ENCODE data around the gene LONP2.
"Not testable (repeated sequence)": the region's sequence is repeated elsewhere in the genome, so short reads cannot be mapped to it uniquely, and the experiment has no call there.

Gene LONP2

DNA sequence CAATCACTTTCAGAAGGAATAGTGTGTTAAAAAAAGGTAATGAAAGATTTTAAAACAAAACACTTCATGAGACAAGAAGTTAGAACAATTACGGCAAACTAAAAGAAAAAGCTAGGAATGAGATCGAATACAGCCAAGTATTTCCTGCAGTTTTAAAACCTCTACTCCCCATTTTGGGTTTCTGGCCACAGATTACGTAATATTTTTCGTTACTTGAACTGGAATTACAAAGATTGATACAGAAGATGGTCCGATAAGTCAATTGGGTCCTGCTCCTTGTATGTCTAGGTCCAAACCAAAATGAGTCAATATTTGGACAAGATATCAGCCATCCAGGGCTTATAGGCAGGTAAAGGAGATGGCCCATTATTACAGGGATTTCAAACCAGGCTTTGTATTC is 88.9 kb downstream of the LONP2 start:
- DNase-seq (ENCODE audit: low read depth, low spot score) = no peak

GRCh38 chr16:48334325-48334724 is 90.2 kb downstream of the LONP2 start:
- no peak for DNase-seq (ENCODE audit: low read depth, low spot score)

DNA sequence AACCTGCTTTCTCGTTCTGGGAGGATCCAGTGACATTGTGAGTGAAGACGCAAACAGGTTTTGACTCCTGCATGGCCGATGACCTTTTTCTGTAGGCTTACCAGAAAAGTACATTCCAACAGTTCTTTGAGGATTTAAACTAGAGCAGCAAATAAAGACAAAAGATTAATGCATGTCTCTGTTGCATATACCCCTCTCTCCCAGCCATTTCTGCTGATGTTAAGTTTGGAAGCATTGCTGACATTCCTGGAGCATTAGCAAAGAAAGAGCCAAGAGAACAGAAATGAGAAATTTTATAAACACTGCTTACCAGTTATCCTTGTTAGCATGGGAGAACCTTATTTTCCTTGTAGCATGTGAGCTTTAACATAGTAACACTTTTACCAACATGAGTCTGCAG is 91.9 kb downstream of the LONP2 start:
- DNase-seq (ENCODE audit: low read depth, low spot score) = no peak

DNA sequence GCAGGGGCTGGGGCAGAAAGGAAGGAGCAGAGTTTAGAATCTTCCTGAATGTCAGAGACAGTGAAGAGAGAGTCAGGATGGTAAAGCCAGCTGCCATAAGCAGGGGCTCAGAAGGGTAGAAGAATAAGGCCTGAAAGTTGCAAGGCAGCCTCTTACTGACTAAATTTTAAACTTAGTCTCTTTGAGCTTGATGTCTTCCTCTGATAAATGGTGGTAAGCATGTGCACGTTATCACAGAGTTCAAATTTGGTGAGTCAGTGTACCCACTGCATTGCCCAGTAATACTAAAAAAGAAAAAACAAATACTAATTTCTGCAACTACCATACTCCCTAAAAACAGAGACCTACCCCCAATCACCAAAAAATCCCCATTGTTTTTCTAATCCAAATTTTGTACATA is 96.0 kb downstream of the LONP2 start:
- no peak for DNase-seq (ENCODE audit: low read depth, low spot score)

GRCh38 chr16:48342591-48342990 is 98.5 kb downstream of the LONP2 start:
- no peak for DNase-seq (ENCODE audit: low read depth, low spot score)

- DNase-seq (ENCODE audit: low read depth, low spot score) = no peak
Observed at GRCh38 chr16:48347191-48347865, 103.2 kb downstream of the LONP2 start.

DNA sequence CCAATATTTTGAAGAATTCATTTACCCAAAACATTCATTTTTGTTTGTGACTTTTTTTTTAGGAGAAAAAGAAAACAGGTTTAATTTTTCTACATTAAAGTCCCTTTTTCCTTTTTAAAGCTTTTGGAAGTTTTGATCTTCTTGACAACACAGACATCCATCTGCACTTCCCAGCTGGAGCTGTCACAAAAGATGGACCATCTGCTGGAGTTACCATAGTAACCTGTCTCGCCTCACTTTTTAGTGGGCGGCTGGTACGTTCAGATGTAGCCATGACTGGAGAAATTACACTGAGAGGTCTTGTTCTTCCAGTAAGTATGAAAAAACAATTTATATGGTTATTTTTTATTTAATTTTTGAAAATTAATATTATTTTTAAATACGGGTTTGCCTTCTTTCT is 103.9 kb downstream of the LONP2 start:
- no peak for DNase-seq (ENCODE audit: low read depth, low spot score)

DNA sequence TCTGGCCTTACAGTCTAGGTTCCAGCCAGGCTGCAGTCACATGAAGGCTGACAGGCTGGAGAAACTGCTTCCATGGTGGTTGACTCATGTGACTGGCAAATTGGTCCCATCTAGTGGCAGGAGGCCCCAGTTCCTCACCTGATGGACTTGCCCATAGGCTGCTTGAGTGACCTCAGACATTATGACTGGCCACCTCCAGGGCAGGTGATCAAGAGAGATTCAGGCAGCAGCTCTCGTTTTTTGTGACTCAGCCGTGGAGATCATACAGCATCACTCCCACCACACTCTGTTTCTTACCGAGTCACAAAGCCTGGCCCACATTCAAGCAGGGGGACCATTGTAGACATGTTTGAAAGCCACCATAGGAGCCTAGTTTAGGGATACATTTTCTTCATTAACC is 106.6 kb downstream of the LONP2 start:
- DNase-seq (ENCODE audit: low read depth, low spot score) = no peak

GRCh38 chr16:48352648-48353390 is 108.7 kb downstream of the LONP2 start:
- no peak for DNase-seq (ENCODE audit: low read depth, low spot score)

- peak; percentile 71 for DNase-seq (ENCODE audit: low read depth, low spot score)
Observed at GRCh38 chr16:48353565-48354163, 109.6 kb downstream of the LONP2 start.

DNA sequence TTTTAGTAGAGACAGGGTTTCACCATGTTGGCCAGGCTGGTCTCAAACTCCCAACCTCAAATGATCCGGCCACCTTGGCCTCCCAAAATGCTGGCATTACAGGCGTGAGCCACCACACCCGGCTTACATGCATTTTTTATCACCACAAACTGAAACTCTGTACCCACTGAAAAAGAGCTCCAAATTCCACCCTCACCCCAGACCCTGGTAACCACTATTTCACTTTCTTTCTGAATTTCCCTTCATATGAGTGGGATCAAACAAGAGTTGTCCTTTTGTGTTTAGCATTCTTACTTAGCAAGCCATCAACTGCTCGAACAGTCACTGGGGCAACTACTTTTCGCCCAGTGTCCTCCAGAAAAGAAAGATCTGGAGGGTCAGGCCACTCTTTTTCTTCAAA is 110.3 kb downstream of the LONP2 start:
- DNase-seq (ENCODE audit: low read depth, low spot score) = not testable (repeated sequence)

DNA sequence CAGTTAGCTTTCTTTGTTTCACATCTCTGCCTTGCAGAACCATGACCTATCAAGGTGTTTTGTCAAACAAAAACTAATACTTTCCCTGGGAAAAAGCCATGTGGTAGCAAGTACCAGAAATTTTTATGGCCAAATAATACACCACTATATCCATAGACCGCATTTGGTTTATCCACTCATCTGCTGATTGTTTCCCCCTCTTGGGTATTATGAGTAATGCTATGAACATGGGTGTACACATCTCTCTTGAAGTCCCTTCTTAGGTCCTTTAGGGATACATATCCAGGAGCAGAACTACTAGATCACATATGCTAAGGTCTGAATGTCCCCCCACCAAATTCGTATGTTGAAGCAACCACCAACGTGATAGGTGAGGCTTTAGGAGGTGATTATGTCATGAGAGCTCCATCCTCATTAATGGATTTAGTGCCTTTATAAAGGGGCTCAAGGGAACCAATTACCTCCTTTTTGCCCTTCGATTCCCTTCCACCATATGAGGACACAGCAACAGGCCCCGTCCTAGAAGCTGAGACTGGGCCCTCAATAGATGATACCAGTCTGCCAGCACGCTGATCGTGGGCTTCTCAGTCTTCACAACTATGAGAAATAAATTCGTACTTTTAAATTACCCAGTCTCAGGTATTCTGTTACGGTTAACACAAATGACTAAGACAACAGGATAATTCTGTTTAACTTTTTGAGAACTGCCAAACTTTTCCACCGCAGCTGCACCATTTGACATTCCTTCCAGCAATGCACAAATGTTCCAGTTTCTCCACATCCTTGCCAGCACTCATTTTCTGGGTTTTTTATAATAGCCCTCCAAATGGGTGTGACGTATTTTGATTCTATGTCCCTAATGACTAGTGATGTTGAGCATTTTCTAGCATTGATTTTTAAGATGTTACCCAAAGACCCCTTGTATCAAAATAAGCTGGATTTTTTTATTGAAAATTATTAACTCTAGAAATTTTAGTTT is 111.1 kb downstream of the LONP2 start:
- no peak for DNase-seq (ENCODE audit: low read depth, low spot score)

DNA sequence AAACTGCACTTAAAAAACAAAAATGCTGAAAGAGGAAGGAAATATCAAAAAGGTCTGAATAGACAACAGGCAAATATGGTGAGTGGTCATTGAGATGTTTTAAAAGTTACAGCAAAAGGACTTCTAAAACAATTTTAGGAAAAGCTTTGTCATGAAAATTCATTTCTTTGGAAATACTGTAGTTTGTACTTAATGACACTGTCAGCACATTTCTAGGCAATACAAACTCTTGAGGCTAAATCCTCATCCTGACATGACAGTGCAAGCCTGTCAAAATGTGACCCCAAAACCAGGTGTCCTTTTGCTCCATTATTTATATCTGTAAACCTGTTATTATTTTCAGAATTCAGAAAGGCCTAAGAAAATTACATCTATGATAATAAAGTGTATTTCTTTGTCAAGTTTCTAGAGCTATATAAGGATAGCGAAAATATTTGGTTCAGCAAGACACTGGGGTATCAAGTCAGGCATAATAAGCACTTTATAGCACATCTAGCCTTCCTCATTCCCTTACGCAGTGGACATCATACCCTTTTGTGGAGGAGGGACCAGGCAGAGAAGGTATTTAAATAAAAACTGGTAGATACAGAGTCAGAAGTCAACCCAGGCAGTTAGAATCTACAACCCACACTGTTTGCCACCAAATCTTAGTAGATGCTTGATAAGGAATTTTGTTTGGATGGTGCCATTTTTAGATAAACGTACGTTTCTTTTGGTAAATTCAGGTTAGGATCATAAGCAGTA is 112.7 kb downstream of the LONP2 start:
- DNase-seq (ENCODE audit: low read depth, low spot score) = no peak

DNA sequence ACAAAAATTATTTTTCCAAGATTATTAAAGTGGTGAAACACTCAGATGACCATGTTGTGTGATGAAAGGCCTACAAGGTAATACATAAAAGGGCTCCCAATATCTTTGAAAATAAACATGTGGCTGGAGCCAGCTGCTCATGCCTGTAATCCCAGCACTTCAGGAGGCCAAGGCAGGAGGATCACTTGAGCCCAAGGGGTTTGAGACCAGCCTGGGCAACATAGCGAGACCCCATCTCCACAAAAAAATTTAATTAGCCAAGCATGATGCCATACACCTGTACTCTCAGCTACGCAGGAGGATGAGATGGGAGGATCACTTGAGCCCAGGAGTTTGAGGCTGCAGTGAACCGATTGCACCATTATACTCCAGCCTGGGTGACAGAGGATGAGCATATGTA is 114.3 kb downstream of the LONP2 start:
- no peak for DNase-seq (ENCODE audit: low read depth, low spot score)

DNA sequence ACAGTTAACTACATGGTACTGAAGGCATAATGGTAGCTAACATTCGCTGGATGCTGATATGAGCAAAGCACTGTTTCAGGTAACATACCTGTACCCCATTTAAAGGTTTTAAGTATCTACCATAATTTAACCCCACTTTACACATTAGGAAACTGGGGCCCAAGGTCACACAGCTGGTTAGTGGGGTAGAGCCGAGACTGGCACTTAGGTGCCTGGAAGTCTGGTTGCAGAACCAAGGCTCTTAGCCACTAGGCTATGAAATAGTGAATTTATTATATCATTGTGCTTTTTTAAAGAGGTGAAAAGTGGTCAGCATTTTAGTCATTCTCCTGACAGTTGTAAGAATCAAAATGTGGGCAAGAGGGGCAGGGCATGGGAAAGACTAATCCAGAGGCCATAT is 115.9 kb downstream of the LONP2 start:
- no peak for DNase-seq (ENCODE audit: low read depth, low spot score)

DNA sequence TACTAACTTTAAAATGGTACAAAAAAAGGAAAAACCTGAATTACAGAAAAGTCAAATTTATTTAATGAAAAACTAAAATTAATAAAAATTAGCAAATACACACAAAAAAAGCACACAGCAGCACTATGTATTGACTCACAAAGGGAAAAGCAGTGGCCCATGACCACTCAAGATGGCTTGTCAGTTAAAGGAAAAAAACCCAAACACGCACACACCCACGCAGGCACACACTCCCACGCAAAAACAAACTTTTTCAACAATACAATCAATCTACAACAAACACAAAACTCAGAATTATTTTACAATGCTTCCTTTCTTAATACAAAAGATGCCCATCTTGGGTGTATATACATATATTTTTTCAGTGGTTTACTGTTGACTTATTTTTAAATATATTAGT is 116.9 kb downstream of the LONP2 start:
- DNase-seq (ENCODE audit: low read depth, low spot score) = no peak

- DNase-seq (ENCODE audit: low read depth, low spot score) = no peak
Observed at GRCh38 chr16:48361540-48362144, 117.5 kb downstream of the LONP2 start.

DNA sequence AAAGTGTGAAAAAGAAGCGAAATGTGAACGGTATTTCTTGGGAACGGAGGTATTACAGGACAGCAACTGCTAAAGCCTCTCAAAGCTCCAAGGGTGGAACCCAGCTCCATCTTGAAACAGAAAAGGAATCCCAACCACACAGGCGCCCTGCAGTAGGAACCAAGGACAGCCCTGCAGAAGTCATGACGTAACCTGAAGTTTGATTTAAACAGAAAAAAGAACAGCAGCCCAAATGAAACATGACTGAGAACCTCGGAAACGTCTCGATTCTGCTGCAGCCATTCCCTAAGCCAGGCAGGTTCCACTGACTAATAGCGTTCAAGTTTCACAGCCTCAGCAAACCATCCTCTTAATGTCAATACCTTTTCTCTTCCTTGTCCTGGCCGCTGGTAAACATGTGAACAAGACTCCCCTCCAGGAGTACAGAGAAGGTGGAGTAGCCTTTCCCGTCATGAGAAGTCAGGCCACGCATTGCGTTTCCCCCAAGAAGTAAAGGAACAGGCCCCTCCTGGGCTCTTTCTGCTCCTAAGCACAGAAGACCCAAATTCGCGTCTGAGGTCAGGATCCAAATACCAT is 121.0 kb downstream of the LONP2 start:
- DNase-seq (ENCODE audit: low read depth, low spot score) = no peak

DNA sequence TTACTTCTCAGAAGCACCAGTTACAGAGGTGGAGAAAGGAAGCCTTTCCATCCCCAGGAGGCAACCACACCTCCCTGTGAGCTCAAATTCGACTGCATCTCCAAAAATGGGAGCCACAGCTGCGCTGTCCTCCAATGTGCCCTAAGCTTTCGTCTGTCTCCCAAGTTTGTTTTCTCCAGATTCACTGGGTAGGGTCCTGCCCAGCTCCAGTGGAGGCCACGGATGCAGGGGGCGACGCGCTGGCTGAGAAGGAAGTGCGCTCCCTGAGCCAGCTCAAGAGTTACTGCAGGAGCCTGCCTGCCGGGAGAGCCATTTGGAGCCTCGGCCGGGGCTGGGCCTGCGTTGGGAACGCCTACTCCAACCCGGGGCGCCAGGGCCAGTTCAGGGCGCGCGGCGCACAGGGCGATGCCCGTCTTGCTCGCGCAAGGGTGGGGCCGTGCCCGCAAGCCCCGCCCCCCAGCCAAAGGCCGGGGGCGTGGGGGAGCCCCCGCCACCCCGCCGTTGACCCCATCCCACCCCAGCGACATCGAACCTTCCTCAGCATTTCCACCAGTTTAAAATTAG is 121.6 kb downstream of the LONP2 start:
- peak; percentile 93 for DNase-seq (ENCODE audit: low read depth, low spot score)

Data from ELF-1 (cell line).